H9 (cell line): ENCODE measurements around the gene CABS1. TPM values are rescaled to one million over a fixed set of nuclear protein-coding genes. Genes with fewer than 3 reads are reported as not detected.

Experiments
- DNase-seq: peaks from one replicate; pipeline ENCODE4 v3.0.0-alpha.2; 2017
- H2AFZ ChIP-seq: one replicate; pipeline ENCODE4 v1.6.1; 2013; ENCODE audit warnings: mild to moderate bottlenecking, low read length, control low read depth, moderate library complexity
- H2AK5ac ChIP-seq: 2 replicates; pipeline ENCODE4 v1.6.1; 2013; ENCODE audit warnings: low read length, control low read depth, mixed read lengths; ENCODE audit not compliant: insufficient read length
- H2BK120ac ChIP-seq: one replicate; pipeline ENCODE4 v1.6.1; 2013; ENCODE audit warnings: low read depth, mild to moderate bottlenecking, low read length, control low read depth, inconsistent platforms; ENCODE audit not compliant: poor library complexity, severe bottlenecking
- H2BK12ac ChIP-seq: 2 replicates; pipeline ENCODE4 v1.6.1; 2013; ENCODE audit warnings: low read length, control low read depth, mixed read lengths, low read depth; ENCODE audit not compliant: insufficient read length
- H2BK15ac ChIP-seq: 2 replicates; pipeline ENCODE4 v1.6.1; 2013; ENCODE audit warnings: low read depth, low read length, control low read depth
- H2BK20ac ChIP-seq: one replicate; pipeline ENCODE4 v1.6.1; 2013; ENCODE audit warnings: low read depth, mild to moderate bottlenecking, low read length, control low read depth, inconsistent platforms; ENCODE audit not compliant: poor library complexity, severe bottlenecking
- H2BK5ac ChIP-seq: 2 replicates; pipeline ENCODE4 v1.6.1; 2013; ENCODE audit warnings: low read length, control low read depth, mixed read lengths; ENCODE audit not compliant: insufficient read length
- H3K14ac ChIP-seq: 2 replicates; pipeline ENCODE4 v1.6.1; 2013; ENCODE audit warnings: low read length, control low read depth; ENCODE audit not compliant: insufficient read depth
- H3K18ac ChIP-seq: 2 replicates; pipeline ENCODE4 v1.6.1; 2013; ENCODE audit warnings: low read depth, mild to moderate bottlenecking, mixed read lengths, low read length, control low read depth; ENCODE audit not compliant: insufficient read length
- H3K23ac ChIP-seq: 2 replicates; pipeline ENCODE4 v1.6.1; 2013; ENCODE audit warnings: low read length, control low read depth, mixed read lengths, low read depth; ENCODE audit not compliant: insufficient read length
- H3K23me2 ChIP-seq: 2 replicates; pipeline ENCODE4 v1.6.1; 2013; ENCODE audit warnings: low read depth, mild to moderate bottlenecking, mixed read lengths, low read length, control low read depth; ENCODE audit not compliant: insufficient read length, poor library complexity, severe bottlenecking
- H3K27ac ChIP-seq: 2 replicates; pipeline ENCODE4 v1.5.1; 2013; ENCODE audit warnings: low read length, control low read depth, mixed read lengths, low read depth; ENCODE audit not compliant: insufficient read length
- H3K27me3 ChIP-seq: 2 replicates; pipeline ENCODE4 v1.6.1; 2013; ENCODE audit warnings: low read length, control low read depth, inconsistent platforms; ENCODE audit not compliant: insufficient read depth
- H3K4ac ChIP-seq: 2 replicates; pipeline ENCODE4 v1.6.1; 2013; ENCODE audit warnings: low read depth, mild to moderate bottlenecking, control low read depth, inconsistent platforms, low read length, moderate library complexity
- H3K4me1 ChIP-seq: 2 replicates; pipeline ENCODE4 v1.6.1; 2013; ENCODE audit warnings: low read length, control low read depth, inconsistent platforms; ENCODE audit not compliant: insufficient read depth
- H3K4me2 ChIP-seq: 2 replicates; pipeline ENCODE4 v1.6.1; 2013; ENCODE audit warnings: low read length, control low read depth, mixed read lengths; ENCODE audit not compliant: insufficient read length, insufficient read depth
- H3K56ac ChIP-seq: 2 replicates; pipeline ENCODE4 v1.6.1; 2013; ENCODE audit warnings: low read depth, mild to moderate bottlenecking, mixed read lengths, low read length, control low read depth; ENCODE audit not compliant: insufficient read length
- H3K79me1 ChIP-seq: 2 replicates; pipeline ENCODE4 v1.6.1; 2013; ENCODE audit warnings: low read depth, mild to moderate bottlenecking, moderate library complexity, low read length, control low read depth, inconsistent platforms; ENCODE audit not compliant: insufficient read depth, poor library complexity, severe bottlenecking
- H3K79me2 ChIP-seq: 2 replicates; pipeline ENCODE4 v1.6.1; 2013; ENCODE audit warnings: low read length, control low read depth, inconsistent platforms; ENCODE audit not compliant: insufficient read depth
- H3K9ac ChIP-seq: 2 replicates; pipeline ENCODE4 v1.6.1; 2013; ENCODE audit warnings: low read length, control low read depth, mixed read lengths; ENCODE audit not compliant: insufficient read length; ENCODE audit errors: extremely low read depth
- H3K9me3 ChIP-seq: one replicate; pipeline ENCODE4 v1.6.1; 2013; ENCODE audit warnings: low read depth, low read length, inconsistent platforms; ENCODE audit not compliant: control insufficient read depth
- H3T11ph ChIP-seq: one replicate; pipeline ENCODE4 v1.6.1; 2013; ENCODE audit warnings: mild to moderate bottlenecking, low read length, control low read depth, inconsistent platforms
- H4K20me1 ChIP-seq: one replicate; pipeline ENCODE4 v1.6.1; 2013; ENCODE audit not compliant: control insufficient read depth, insufficient read length, insufficient read depth
- H4K5ac ChIP-seq: 2 replicates; pipeline ENCODE4 v1.6.1; 2013; ENCODE audit warnings: low read depth, mild to moderate bottlenecking, mixed read lengths, low read length, control low read depth; ENCODE audit not compliant: insufficient read length
- H4K8ac ChIP-seq: replicated peaks from 2 replicates; pipeline ENCODE4 v1.6.1; 2013; ENCODE audit warnings: low read length, control low read depth, mixed read lengths, low read depth; ENCODE audit not compliant: insufficient read length
- H4K91ac ChIP-seq: 2 replicates; pipeline ENCODE4 v1.6.1; 2013; ENCODE audit warnings: low read depth, mild to moderate bottlenecking, moderate library complexity, mixed read lengths, low read length, control low read depth; ENCODE audit not compliant: insufficient read length
- H3K27ac Mint-ChIP-seq, 3 experiments: 2 replicates in 2 of 3; 3 replicates in 1 of 3; pipeline ENCODE4 v1.8.0; 2020 to 2021; ENCODE audit warnings: mixed read lengths in 3 of 3, mild to moderate bottlenecking in 1 of 3, moderate library complexity in 1 of 3
- H3K27me3 Mint-ChIP-seq: 2 replicates; pipeline ENCODE4 v1.8.0; 2021; ENCODE audit warnings: low read depth, mild to moderate bottlenecking, moderate library complexity, mixed read lengths
- H3K36me3 Mint-ChIP-seq, 3 experiments: 2 replicates in 2 of 3; 3 replicates in 1 of 3; pipeline ENCODE4 v1.8.0; 2020 to 2021; ENCODE audit warnings: low read depth in 3 of 3, mixed read lengths in 3 of 3; ENCODE audit not compliant: insufficient read depth in 1 of 3
- H3K4me1 Mint-ChIP-seq, 2 experiments: 2 replicates each; pipeline ENCODE4 v1.8.0; 2020; ENCODE audit warnings: mixed read lengths in 2 of 2
- H3K4me3 Mint-ChIP-seq, 2 experiments: 2 replicates in 1 of 2; 3 replicates in 1 of 2; pipeline ENCODE4 v1.8.0; 2020 to 2021; ENCODE audit warnings: mild to moderate bottlenecking in 2 of 2, mixed read lengths in 2 of 2, moderate library complexity in 1 of 2
- H3K9me3 Mint-ChIP-seq, 2 experiments: 2 replicates in 1 of 2; 3 replicates in 1 of 2; pipeline ENCODE4 v1.8.0; 2020; ENCODE audit warnings: mild to moderate bottlenecking in 2 of 2, mixed read lengths in 2 of 2, moderate library complexity in 1 of 2
- WGBS: extraction: QIAGEN DNeasy Blood & Tissue Kit; methylation state at CpG from one replicate; pipeline ENCODE4 v1.1.7; 2013; ENCODE audit warnings: missing lambda C conversion rate, low lambda C conversion rate, mixed read lengths; ENCODE audit not compliant: insufficient read length; ENCODE audit errors: extremely low coverage; 5-methylcytosine and 5-hydroxymethylcytosine counted together
- total RNA-seq: library from RNA; stranded (reverse); gene quantifications from 2 replicates; pipeline ENCODE4 v1.2.1, GENCODE V29; 2021
- TF ChIP-seq, protein P1 (sequence below): fragments of 200-600 bp; sonication (generic); conservative IDR thresholded peaks from 3 replicates; pipeline ENCODE4 v1.8.0; 2021; ENCODE audit warnings: antibody characterized with exemption, mild to moderate bottlenecking

Gene CABS1
- total RNA-seq, 1 experiment from 2014 or later: 0.15 TPM

DNA sequence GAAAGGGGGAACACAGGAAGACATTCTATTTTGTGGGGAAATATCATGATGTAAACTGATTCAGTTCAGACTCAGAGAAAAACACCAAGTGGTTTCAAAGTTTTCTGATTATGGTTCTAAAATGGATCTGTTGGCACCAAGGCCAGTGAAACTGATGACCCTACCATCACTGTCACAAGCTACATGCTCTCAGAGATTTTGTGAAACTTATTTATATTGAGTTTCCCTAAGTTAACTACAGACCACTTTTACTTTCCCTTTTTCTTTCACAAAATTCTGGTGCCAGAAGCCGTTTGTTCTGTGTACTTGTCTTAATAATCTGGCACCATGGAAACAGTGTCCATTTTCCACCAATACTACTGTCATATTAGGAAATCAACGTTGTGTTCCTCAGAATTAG lies 43.4 kb upstream of the CABS1 start:
- Histone ChIP-seq H3K9ac (no peak overlapping the region), H3K56ac (no peak overlapping the region), H4K5ac (no peak overlapping the region), H2BK120ac (no peak overlapping the region), H3K23me2 (no peaks in the 10 kb centered on the region), H3K4ac (no peak overlapping the region), H3K4me2 (no peak overlapping the region), H3K4me1 (no peaks in the 10 kb centered on the region), H2AFZ (no peak overlapping the region), H3K27me3 (no peaks in the 10 kb centered on the region), H3K27ac (no peak overlapping the region), H2BK5ac (no peak overlapping the region), H2BK12ac (no peak overlapping the region), H4K20me1 (no peaks in the 10 kb centered on the region), H3T11ph (no peak overlapping the region), H2BK15ac (no peak overlapping the region), H3K23ac (no peak overlapping the region), H2AK5ac (no peak overlapping the region), H3K79me1 (no peaks in the 10 kb centered on the region), H3K14ac (no peak overlapping the region), H4K8ac (no peak overlapping the region), H2BK20ac (no peak overlapping the region), H3K79me2 (no peaks in the 10 kb centered on the region), H3K9me3 (no peaks in the 10 kb centered on the region), H4K91ac (no peak overlapping the region), H3K18ac (no peak overlapping the region)
- no peak for DNase-seq
- no peaks in the 10 kb centered on the region for H3K4me1 Mint-ChIP-seq
- no peaks in the 10 kb centered on the region for H3K36me3 Mint-ChIP-seq
- no CpG with 5 or more reads among the region's 2 CpGs for WGBS
- TF ChIP-seq, protein P1, sequence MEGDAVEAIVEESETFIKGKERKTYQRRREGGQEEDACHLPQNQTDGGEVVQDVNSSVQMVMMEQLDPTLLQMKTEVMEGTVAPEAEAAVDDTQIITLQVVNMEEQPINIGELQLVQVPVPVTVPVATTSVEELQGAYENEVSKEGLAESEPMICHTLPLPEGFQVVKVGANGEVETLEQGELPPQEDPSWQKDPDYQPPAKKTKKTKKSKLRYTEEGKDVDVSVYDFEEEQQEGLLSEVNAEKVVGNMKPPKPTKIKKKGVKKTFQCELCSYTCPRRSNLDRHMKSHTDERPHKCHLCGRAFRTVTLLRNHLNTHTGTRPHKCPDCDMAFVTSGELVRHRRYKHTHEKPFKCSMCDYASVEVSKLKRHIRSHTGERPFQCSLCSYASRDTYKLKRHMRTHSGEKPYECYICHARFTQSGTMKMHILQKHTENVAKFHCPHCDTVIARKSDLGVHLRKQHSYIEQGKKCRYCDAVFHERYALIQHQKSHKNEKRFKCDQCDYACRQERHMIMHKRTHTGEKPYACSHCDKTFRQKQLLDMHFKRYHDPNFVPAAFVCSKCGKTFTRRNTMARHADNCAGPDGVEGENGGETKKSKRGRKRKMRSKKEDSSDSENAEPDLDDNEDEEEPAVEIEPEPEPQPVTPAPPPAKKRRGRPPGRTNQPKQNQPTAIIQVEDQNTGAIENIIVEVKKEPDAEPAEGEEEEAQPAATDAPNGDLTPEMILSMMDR: no peak
- no peaks in the 10 kb centered on the region for H3K9me3 Mint-ChIP-seq
- no peaks in the 10 kb centered on the region for H3K27me3 Mint-ChIP-seq
- H3K27ac Mint-ChIP-seq: no peak overlapping the region
- no peak overlapping the region for H3K4me3 Mint-ChIP-seq
